ENCODE results near the gene COG5.

DNA sequence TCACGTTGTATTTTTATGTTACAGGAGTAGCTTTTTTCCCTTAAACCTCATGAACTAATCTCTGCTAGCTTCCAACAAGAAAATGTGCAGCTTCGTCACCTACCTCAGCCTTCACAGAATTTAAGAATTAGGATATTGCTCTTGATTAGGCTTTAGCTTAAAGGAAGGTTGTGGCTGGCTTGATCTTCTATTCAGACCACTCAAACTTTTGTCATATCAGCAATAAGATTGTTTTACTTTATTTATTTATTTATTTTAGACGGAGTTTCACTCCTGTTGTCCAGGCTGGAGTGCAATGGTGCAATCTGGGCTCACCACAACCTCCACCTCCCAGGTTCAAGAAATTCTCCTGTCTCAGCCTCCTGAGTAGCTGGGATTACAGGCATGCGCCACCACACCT, 219.4 kb downstream of the COG5 start:
- TF ChIP-seq GATA3 (IDR thresholded peaks at IDR 0.05; ENCODE audit: low read depth, low read length) (no peak), GATA2 (IDR thresholded peaks at IDR 0.05; ENCODE audit: low read depth, low read length) (no peak)
